KBM-7 (cell line): ENCODE results near the gene PPP1R10.
A peak's percentile ranks its signal among the peaks of the same experiment; 100 is the strongest.

Source experiments
- DNase-seq: peaks from one replicate; pipeline ENCODE4 v3.0.0-alpha.2; 2015
- in situ Hi-C: fragments of 300-500 bp; cut with MboI; formaldehyde crosslinking; loops from 2 replicates; pipeline ENCODE4 v1.14.3; 2020; ENCODE audit warnings: low sequenced_read_pairs, low pct_unique_long_range_greater_than_20kb, mixed read lengths

The PPP1R10 gene

GRCh38 chr6:30568245-30568644 lies 48.8 kb downstream of the PPP1R10 start:
- in situ Hi-C loops = no loop called here
- no peak for DNase-seq

GRCh38 chr6:30565772-30566171 lies 51.3 kb downstream of the PPP1R10 start:
- DNase-seq = no peak
- in situ Hi-C loops = no loop called here

- in situ Hi-C loops = no loop called here
- no peak for DNase-seq
Measured at GRCh38 chr6:30564114-30564513, 52.9 kb downstream of the PPP1R10 start.

- in situ Hi-C loops = no loop called here
- DNase-seq = no peak
Measured at GRCh38 chr6:30562470-30563425, 54.3 kb downstream of the PPP1R10 start.

- in situ Hi-C loops = no loop called here
- DNase-seq = no peak
Measured at GRCh38 chr6:30560930-30561329, 56.1 kb downstream of the PPP1R10 start.

- no peak for DNase-seq
- in situ Hi-C loops = no loop called here
Measured at GRCh38 chr6:30557683-30557981, 59.4 kb downstream of the PPP1R10 start.

- in situ Hi-C loops = no loop called here
- DNase-seq = peak; percentile 92
Measured at GRCh38 chr6:30556906-30557682, 59.9 kb downstream of the PPP1R10 start, which contains the start of gene PRR3. PRR3 (plus strand) TSS chr6:30557295; CDS start chr6:30557345, 50 bp downstream.

- in situ Hi-C loops = no loop called here
- DNase-seq = peak; percentile 90
Measured at GRCh38 chr6:30556066-30556905, 60.8 kb downstream of the PPP1R10 start, which contains the start of gene GNL1. GNL1 (minus strand) TSS chr6:30556489; CDS start chr6:30556203, 286 bp downstream.

- in situ Hi-C loops = no loop called here
- DNase-seq = no peak
Measured at GRCh38 chr6:30555816-30556065, 61.3 kb downstream of the PPP1R10 start.

- peak; percentile 42 for DNase-seq
- in situ Hi-C loops = no loop called here
Measured at GRCh38 chr6:30554962-30555815, 61.9 kb downstream of the PPP1R10 start.

- in situ Hi-C loops = no loop called here
- DNase-seq = no peak
Measured at GRCh38 chr6:30554404-30554803, 62.6 kb downstream of the PPP1R10 start.
